ENCODE measurements around the gene ADAM15. TPM values are rescaled to one million over a fixed set of nuclear protein-coding genes. Genes with fewer than 3 reads are reported as not detected.

ADAM15 gene
- total and polyA plus RNA-seq, 2 experiments from 2014 or later = 19.5 to 25.2 TPM

DNA sequence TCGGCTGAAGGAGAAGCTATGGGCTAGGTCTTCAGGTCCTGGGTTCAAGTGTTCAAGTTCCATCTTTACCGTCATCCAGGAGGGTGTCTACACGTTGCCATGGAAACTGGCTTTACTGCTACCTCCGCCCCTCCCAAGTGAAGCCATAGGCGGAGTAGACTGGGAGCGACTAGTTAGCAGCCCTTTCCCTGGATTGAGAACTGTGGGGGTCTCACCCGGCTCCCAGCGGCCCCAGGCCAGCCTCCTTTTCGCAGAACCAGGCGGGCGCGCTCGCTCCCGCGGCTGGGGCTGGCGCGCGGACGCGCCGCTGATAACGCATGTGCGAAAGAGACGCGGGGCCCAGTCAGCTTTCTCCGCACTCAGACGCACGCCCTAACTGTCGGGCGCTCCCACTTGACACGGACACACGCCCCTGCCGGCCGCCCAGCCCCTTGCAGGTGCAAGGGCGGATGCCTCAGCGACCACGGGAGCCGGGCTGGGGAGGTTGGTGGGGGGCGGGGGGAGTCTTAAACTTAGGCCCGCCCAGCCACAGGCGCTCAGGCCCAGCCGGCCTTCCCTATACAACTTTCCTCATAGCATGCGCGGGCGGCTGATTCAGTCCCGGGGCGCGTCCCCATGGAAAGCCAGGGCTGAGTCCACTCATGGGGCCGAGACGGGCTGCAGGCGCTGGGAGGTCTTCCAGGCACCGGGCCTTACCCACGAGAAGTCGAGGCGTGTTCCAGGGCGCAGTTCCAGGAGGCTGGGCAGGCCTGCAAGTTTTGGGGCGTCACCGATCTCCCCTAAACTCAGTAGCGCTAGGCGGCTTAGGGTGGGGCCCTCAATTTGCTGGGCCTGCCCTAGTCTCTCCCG, 19.8 kb downstream of the ADAM15 start:
- Histone ChIP-seq H3K9me3 (ENCODE audit: low read depth) (no peaks in the 10 kb centered on the region), H3K4me3 (peak overlapping the region; percentile 21), H3K27ac (peak overlapping the region; percentile 34), H3K36me3 (no peaks in the 10 kb centered on the region), H3K27me3 (peaks cover 3% of the 10 kb centered on the region), H3K4me1 (ENCODE audit: low read depth) (peaks cover 13% of the 10 kb centered on the region)
- peak; percentile 77 to 93 for DNase-seq (ENCODE audit: low read depth in 1 of 2, low spot score in 1 of 2)
- TF ChIP-seq, protein P1, sequence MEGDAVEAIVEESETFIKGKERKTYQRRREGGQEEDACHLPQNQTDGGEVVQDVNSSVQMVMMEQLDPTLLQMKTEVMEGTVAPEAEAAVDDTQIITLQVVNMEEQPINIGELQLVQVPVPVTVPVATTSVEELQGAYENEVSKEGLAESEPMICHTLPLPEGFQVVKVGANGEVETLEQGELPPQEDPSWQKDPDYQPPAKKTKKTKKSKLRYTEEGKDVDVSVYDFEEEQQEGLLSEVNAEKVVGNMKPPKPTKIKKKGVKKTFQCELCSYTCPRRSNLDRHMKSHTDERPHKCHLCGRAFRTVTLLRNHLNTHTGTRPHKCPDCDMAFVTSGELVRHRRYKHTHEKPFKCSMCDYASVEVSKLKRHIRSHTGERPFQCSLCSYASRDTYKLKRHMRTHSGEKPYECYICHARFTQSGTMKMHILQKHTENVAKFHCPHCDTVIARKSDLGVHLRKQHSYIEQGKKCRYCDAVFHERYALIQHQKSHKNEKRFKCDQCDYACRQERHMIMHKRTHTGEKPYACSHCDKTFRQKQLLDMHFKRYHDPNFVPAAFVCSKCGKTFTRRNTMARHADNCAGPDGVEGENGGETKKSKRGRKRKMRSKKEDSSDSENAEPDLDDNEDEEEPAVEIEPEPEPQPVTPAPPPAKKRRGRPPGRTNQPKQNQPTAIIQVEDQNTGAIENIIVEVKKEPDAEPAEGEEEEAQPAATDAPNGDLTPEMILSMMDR (IDR thresholded peaks at IDR 0.05; ENCODE audit: low read depth, low read length) = peak; percentile 29

DNA sequence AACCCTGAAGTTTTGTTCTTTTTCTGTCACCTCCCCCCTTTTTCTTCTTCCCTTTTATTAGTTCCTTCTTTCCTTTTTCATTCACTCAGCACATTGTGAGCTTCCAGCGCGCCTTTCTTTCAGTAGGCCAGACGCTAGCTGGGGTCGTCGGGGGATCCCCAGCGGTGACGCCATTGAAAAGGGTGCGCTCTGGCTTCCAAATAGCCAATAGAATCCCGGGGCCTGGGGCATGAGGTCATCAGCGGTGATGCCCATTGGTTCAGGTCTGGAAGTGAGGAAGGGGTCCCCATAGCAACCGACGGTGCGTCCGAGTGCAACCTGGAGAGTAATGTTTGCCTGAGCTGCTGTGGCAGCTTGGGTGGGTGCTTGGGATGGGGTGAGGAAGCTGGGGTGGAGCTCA, 20.6 kb downstream of the ADAM15 start:
- Histone ChIP-seq H3K27ac (no peak overlapping the region), H3K36me3 (no peaks in the 10 kb centered on the region), H3K9me3 (ENCODE audit: low read depth) (no peaks in the 10 kb centered on the region), H3K4me3 (peak overlapping the region; percentile 21), H3K27me3 (peaks cover 3% of the 10 kb centered on the region), H3K4me1 (ENCODE audit: low read depth) (peaks cover 13% of the 10 kb centered on the region)
- peak in 1 of 2 donors; percentile 63 for DNase-seq (ENCODE audit: low read depth in 1 of 2, low spot score in 1 of 2)
- TF ChIP-seq, protein P1 (IDR thresholded peaks at IDR 0.05; ENCODE audit: low read depth, low read length) = no peak

DNA sequence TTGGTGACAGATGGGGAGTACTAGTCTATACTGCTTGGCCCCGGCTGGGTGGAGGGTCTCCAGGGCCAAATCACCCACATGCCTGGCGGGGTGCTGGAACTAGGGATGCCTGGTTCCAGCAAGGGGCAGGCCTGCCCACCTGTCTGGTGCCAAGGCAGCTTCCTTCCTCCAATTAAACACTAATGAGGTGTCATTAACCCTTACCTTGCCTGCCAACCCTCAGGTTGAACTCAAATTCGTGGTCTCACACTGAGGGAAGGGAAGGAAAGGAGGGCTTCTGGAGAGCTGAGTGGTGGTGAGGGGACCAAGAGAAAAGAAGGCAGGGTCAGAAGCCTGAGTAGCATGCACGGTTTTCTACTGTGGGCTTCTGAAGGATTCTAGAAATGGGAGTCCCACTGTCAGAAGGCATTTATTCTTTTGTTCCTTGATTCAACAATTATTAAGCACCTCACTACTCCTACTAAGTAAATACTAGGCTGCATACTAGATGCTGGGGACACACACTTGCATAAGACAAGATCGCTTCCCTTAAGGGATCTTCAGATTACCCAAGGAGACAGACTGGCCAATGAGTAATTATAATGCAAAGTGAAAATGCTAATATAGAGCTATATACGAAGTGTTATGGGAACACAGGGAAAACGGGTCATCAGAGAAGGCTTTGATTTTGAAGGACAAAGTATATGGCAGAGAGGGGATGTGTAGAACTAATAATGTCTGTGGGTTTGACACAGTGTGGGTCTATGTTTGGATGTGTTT, 21.6 kb downstream of the ADAM15 start:
- Histone ChIP-seq H3K4me3 (no peak overlapping the region), H3K27ac (no peak overlapping the region)
- TF ChIP-seq, protein P1 (IDR thresholded peaks at IDR 0.05; ENCODE audit: low read depth, low read length) = no peak

DNA sequence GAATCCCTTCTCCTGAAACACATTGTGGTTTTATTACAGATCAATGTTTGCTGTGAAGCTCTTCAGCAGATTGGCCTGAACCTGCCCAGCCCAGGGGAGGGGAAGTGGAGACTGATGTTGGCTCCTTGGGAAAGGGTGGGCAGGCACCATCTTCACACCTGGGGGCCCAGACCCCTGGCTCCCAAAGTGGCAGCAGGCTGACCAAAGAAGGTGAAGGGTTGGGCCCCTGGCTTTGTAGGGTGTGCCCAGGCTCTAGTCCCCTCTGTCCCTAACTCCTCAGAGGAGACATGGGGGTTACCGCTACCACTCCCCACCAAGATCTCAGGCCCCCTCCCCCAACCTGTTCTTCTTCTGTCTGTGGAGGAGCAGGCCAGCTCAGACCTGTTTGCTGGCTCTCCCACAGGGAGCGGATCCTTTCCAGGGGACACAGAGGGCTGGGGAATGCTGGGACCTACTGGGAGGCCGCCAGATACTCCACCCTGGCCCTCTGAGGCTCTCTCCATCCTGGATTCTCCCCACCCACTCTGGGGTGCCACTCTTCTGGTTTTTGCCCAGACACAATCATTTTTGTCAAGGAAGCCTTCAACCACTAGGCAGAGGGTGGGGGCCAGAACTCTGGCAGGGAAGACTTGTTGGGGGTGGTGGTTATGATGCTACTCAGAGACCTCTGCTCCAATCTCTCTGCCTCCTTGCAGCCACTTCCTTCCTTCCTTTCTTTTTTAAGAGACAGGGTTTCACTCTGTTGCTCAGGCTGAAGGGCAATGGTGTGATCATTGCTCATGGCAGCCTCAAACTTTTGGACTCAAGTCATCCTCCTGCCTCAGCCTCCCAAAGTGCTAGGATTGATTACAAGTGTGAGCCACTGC, 22.5 kb downstream of the ADAM15 start:
- DNase-seq (ENCODE audit: low read depth in 1 of 2, low spot score in 1 of 2) = no peak
- Histone ChIP-seq H3K27me3 (peaks cover 3% of the 10 kb centered on the region), H3K27ac (no peak overlapping the region), H3K36me3 (no peaks in the 10 kb centered on the region), H3K4me1 (ENCODE audit: low read depth) (peaks cover 23% of the 10 kb centered on the region), H3K4me3 (no peak overlapping the region), H3K9me3 (ENCODE audit: low read depth) (no peaks in the 10 kb centered on the region)
- TF ChIP-seq, protein P1 (IDR thresholded peaks at IDR 0.05; ENCODE audit: low read depth, low read length) = no peak

More for the DNA sequence above, 21.6 kb downstream of the ADAM15 start:
- DNase-seq (ENCODE audit: low read depth in 1 of 2, low spot score in 1 of 2) = no peak
- H3K4me1 ChIP-seq (ENCODE audit: low read depth) = peaks cover 17% of the 10 kb centered on the region
- H3K27me3 ChIP-seq = peaks cover 3% of the 10 kb centered on the region
- no peaks in the 10 kb centered on the region for H3K9me3 ChIP-seq (ENCODE audit: low read depth)
- no peaks in the 10 kb centered on the region for H3K36me3 ChIP-seq

DNA sequence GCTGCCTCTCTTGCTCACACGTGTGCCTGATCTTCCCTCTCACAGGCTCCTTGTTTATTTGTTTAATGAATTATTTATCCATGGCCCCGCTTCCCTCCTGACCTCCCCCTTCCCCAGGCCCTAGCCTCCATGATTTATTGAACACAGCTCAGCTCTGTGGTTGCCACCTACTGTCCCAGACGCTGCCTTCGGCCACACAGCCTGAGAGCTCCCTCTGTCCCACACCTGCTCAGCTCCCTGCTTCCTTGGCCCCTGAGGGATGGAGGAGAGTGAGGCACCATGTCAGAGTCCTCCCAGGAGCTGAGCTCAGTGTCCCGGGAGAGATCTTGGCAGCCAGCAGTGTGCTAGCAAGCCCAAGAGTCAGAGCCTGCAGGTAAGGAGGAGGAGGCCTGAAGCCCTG, 24.4 kb downstream of the ADAM15 start:
- TF ChIP-seq, protein P1 (IDR thresholded peaks at IDR 0.05; ENCODE audit: low read depth, low read length) = no peak
- Histone ChIP-seq H3K4me1 (ENCODE audit: low read depth) (peaks cover 17% of the 10 kb centered on the region), H3K4me3 (no peak overlapping the region)

More for the DNA sequence above, 24.4 kb downstream of the ADAM15 start:
- no peaks in the 10 kb centered on the region for H3K9me3 ChIP-seq (ENCODE audit: low read depth)
- H3K36me3 ChIP-seq = no peaks in the 10 kb centered on the region
- H3K27me3 ChIP-seq = peaks cover 3% of the 10 kb centered on the region
- no peak for DNase-seq (ENCODE audit: low read depth in 1 of 2, low spot score in 1 of 2)
- no peak overlapping the region for H3K27ac ChIP-seq

All from cardiac muscle cell (in vitro differentiated cells and primary cell).